Thymus (tissue), 11 donors: ENCODE measurements around the gene NEK2. TPM values are rescaled to one million over a fixed set of nuclear protein-coding genes. Genes with fewer than 3 reads are reported as not detected.
"Not testable (repeated sequence)": the region's sequence is repeated elsewhere in the genome, so short reads cannot be mapped to it uniquely, and the experiment has no call there.

ENCODE experiments used
- DNase-seq, 9 donors: peaks; one replicate each; pipeline ENCODE4 v3.0.0-alpha.2; 2013; ENCODE audit warnings: low spot score in 9 of 9, low read depth in 6 of 9, missing footprints in 1 of 9
- H3K27ac ChIP-seq, 2 donors: one replicate each; pipeline ENCODE4 v1.5.1; 2013; ENCODE audit warnings: control low read depth in 1 of 2, low read depth in 1 of 2, low read length in 1 of 2, mild to moderate bottlenecking in 1 of 2, moderate library complexity in 1 of 2
- H3K27me3 ChIP-seq, 2 donors: one replicate each; pipeline ENCODE4 v1.5.1; 2013; ENCODE audit warnings: low read length in 1 of 2; ENCODE audit not compliant: control insufficient read depth in 2 of 2, insufficient read depth in 1 of 2
- H3K36me3 ChIP-seq, 2 donors: one replicate each; pipeline ENCODE4 v1.5.1; 2013; ENCODE audit warnings: low read length in 1 of 2, mild to moderate bottlenecking in 1 of 2, moderate library complexity in 1 of 2; ENCODE audit not compliant: control insufficient read depth in 2 of 2, insufficient read depth in 2 of 2
- H3K4me1 ChIP-seq, 2 donors: one replicate each; pipeline ENCODE4 v1.5.1; 2013; ENCODE audit warnings: low read length in 2 of 2; ENCODE audit not compliant: control insufficient read depth in 2 of 2, insufficient read depth in 2 of 2
- H3K4me3 ChIP-seq, 2 donors: one replicate each; pipeline ENCODE4 v1.5.1; 2013; ENCODE audit warnings: low read length in 2 of 2, control low read depth in 1 of 2, mild to moderate bottlenecking in 1 of 2
- H3K9me3 ChIP-seq, 2 donors: one replicate each; pipeline ENCODE4 v1.5.1; 2013; ENCODE audit warnings: low read length in 1 of 2, mild to moderate bottlenecking in 1 of 2; ENCODE audit not compliant: control insufficient read depth in 2 of 2, insufficient read depth in 1 of 2
- WGBS: extraction: QIAGEN DNeasy Blood & Tissue Kit; methylation state at CpG from one replicate; pipeline ENCODE4 v1.1.7; 2013; 5-methylcytosine and 5-hydroxymethylcytosine counted together
- polyA plus RNA-seq: library from polyadenylated mRNA; stranded (reverse); fragments of 200-250 nt; gene quantifications from one replicate; pipeline ENCODE4 v1.2.3, GENCODE V29; 2013
- total RNA-seq: library from RNA; stranded (reverse); fragments of 120-200 nt; gene quantifications from one replicate; pipeline ENCODE4 v1.2.4, GENCODE V29; 2013
- donor health status: healthy.

The NEK2 gene
- total and polyA plus RNA-seq, 2 donors: 4.0 to 31.1 TPM

DNA sequence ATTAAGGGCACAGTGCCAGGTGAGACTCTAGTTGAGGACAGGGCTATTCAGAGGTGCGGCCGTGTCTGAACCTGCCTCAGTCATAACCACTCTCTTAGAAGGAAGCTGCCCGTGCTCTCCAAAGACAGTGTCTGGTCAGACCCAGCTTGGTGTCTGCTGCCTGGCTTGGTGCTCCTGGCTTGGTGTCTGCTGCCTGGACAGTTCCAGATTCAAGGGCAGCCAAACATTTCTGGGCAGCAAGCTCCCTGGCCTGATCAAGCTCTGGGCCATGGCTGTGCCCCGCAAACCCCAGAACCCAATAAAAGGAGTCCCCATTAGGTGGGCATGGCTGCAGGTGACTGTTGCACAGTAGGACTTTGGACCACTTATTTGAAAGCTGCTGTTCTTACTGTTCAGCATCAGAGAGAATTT, 27.7 kb downstream of the NEK2 start:
- WGBS: 94% methylated on average over 4 of the region's 4 CpGs
- Histone ChIP-seq H3K4me3 (no peak overlapping the region), H3K27me3 (no peaks in the 10 kb centered on the region), H3K27ac (peak overlapping the region in 1 of 2 donors; percentile 33), H3K4me1 (peaks cover 3 to 13% of the 10 kb centered on the region in 2 donors), H3K36me3 (no peaks in the 10 kb centered on the region), H3K9me3 (no peaks in the 10 kb centered on the region)
- DNase-seq: no peak

- H3K36me3 ChIP-seq: no peaks in the 10 kb centered on the region
- H3K4me3 ChIP-seq: no peak overlapping the region
- no peak for DNase-seq
- H3K27ac ChIP-seq: no peak overlapping the region
- H3K27me3 ChIP-seq: no peaks in the 10 kb centered on the region
- WGBS: 94% methylated on average over 1 of the region's 1 CpG
- H3K9me3 ChIP-seq: no peaks in the 10 kb centered on the region
- H3K4me1 ChIP-seq: peaks cover 3 to 15% of the 10 kb centered on the region in 2 donors
These were observed 28.9 kb downstream of the NEK2 start for GRCh38 chr1:211646566-211646965.

- peaks cover 3 to 15% of the 10 kb centered on the region in 2 donors for H3K4me1 ChIP-seq
These were observed 29.8 kb downstream of the NEK2 start for GRCh38 chr1:211645601-211646000.

DNA sequence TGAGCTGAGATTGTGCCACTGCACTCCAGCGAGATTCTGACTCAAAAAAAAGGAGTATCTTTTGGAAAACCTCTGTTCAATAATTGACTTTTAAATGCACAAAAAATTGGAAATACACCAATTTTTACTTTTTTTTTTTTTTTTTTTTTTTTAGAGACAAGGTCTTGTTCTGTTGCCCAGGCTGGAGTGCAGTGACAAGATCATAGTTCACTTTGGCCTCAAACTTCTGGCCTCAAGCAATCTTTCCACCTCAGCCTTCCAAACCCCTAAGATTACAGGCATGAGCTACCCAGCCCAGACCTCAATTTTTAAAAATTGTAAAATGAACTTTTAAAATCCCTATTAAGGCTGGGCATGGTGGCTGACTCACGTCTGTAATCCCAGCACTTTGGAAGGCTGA, 30.8 kb downstream of the NEK2 start:
- Histone ChIP-seq H3K4me3 (no peak overlapping the region), H3K27ac (no peak overlapping the region), H3K9me3 (no peaks in the 10 kb centered on the region), H3K36me3 (no peaks in the 10 kb centered on the region), H3K27me3 (no peaks in the 10 kb centered on the region), H3K4me1 (peaks cover 3 to 15% of the 10 kb centered on the region in 2 donors)
- 96% methylated on average over 2 of the region's 2 CpGs for WGBS
- DNase-seq: no peak

More at GRCh38 chr1:211645601-211646000, 29.8 kb downstream of the NEK2 start:
- not testable (repeated sequence) for DNase-seq, H3K27ac ChIP-seq, H3K36me3 ChIP-seq, H3K4me3 ChIP-seq, H3K9me3 ChIP-seq, H3K27me3 ChIP-seq
- WGBS: 98% methylated on average over 5 of the region's 5 CpGs

DNA sequence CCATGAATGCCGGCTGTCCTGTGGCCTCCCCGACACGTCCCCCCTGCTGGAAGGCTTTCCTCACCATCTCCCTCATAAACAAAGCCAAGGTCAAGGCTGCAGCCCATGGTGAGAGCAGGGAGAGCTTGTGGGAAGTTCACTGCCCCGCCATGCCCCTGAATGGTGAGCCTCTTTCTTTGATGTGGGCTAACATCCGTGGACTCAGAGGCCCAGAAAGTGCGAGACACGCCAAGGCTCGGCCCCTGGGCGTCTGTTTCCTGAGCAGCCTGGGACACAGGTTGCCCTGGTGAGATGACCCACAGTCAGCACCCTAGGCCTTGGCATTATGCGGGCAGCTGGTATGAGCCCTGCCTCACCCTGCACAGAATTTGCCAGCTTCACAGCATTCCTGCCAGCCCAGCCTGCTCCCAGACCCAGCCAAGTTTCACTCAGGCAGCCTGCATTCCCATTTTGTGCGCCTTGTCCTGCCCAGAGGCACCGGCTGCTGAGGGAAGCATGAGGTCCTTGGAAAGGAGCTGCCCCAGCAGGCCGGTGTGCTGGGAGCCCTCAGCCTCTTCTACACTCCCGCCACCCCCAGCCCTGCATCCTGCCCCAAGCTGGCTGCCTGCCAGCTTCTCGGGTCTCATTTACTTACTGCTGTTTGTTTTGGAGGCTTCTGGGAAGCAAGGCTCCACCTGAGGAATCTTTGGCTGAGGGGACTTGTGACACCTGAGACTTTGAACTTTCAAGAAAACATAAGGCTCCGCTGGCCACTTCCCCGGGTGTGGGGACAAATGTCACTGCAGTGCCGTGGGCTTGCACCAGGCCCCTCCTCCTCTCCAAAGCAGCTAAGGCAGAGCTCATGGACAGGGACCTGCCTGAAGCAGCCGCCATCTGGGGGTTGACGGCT, 31.9 kb downstream of the NEK2 start:
- Histone ChIP-seq H3K9me3 (no peaks in the 10 kb centered on the region), H3K36me3 (no peaks in the 10 kb centered on the region), H3K27me3 (no peaks in the 10 kb centered on the region), H3K4me1 (peaks cover 3 to 15% of the 10 kb centered on the region in 2 donors), H3K4me3 (no peak overlapping the region), H3K27ac (peak overlapping the region in 1 of 2 donors; percentile 36)
- DNase-seq: peak in 6 of 9 donors; percentile 10 to 58 (median 26)
- 37% methylated on average over 20 of the region's 20 CpGs for WGBS

- H3K27me3 ChIP-seq: no peaks in the 10 kb centered on the region
- no peak for DNase-seq
- no peaks in the 10 kb centered on the region for H3K9me3 ChIP-seq
- no peaks in the 10 kb centered on the region for H3K36me3 ChIP-seq
- peak overlapping the region in 1 of 2 donors; percentile 24 for H3K27ac ChIP-seq
- WGBS: 97% methylated on average over 4 of the region's 4 CpGs
- H3K4me3 ChIP-seq: no peak overlapping the region
- peaks cover 3 to 15% of the 10 kb centered on the region in 2 donors for H3K4me1 ChIP-seq
These were observed 32.6 kb downstream of the NEK2 start for GRCh38 chr1:211642870-211643269.

DNA sequence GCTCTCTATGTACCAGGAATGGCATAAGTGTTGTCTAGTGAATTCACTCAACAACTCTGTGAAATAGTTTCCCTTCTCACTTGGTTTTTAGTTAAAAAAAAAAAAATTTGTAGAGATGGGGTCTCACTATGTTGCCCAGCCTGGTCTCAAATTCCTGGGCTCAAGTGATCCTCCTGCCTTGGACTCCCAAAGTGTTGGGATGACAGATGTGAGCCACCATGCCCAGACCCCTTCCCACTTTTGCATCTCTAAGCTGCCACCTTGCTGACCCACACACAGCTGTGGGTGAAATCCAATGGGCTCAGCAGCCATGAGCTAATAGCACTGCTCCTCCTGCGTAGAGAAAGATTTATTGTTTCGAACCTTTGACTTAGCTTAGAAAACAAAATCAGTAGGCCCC, 33.5 kb downstream of the NEK2 start:
- Histone ChIP-seq H3K27ac (no peak overlapping the region), H3K4me3 (no peak overlapping the region), H3K4me1 (peaks cover 3 to 15% of the 10 kb centered on the region in 2 donors), H3K27me3 (no peaks in the 10 kb centered on the region), H3K9me3 (no peaks in the 10 kb centered on the region), H3K36me3 (no peaks in the 10 kb centered on the region)
- no peak for DNase-seq
- WGBS: 98% methylated on average over 2 of the region's 2 CpGs

DNA sequence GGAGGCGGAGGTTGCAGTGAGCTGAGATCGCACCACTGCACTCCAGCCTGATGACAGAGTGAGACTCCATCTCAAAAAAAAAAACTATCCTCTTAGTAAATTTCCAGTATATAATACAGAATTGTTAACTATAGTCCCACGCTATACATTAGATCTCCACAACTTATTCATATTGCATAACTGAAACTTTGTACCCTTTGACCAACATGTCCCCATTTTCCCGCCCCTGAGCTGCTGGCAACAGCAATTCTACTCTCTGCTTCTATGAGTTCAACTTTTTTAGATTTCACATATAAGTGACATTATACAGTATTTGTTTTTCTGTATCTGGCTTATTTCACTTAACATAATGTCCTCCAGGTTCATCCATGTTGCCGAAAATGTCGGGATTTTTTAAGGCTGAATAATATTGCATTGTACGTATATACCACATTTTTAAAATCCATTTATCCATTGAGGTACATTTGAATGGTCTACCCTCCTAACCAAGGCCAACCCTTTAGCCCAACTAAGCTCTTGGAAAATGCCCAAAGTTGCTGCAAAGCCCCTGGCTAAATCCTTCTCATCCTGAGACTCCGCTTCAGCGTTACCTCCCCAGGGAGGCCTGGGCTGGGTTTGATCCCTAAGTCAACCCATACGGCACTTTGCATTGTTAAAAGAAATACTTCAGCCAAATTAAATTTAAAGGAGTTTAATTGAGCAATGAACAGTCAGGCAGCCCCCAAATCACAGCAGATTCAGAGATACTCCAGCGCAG, 34.2 kb downstream of the NEK2 start:
- Histone ChIP-seq H3K4me1 (peaks cover 3 to 15% of the 10 kb centered on the region in 2 donors), H3K27me3 (no peaks in the 10 kb centered on the region), H3K36me3 (no peaks in the 10 kb centered on the region), H3K9me3 (no peaks in the 10 kb centered on the region), H3K4me3 (no peak overlapping the region), H3K27ac (no peak overlapping the region)
- WGBS: 98% methylated on average over 11 of the region's 11 CpGs
- no peak for DNase-seq

- no peak overlapping the region for H3K4me3 ChIP-seq
- DNase-seq: no peak
- H3K27me3 ChIP-seq: no peaks in the 10 kb centered on the region
- H3K4me1 ChIP-seq: peaks cover 3 to 15% of the 10 kb centered on the region in 2 donors
- no peak overlapping the region for H3K27ac ChIP-seq
- no peaks in the 10 kb centered on the region for H3K9me3 ChIP-seq
- 91% methylated on average over 1 of the region's 1 CpG for WGBS
- H3K36me3 ChIP-seq: no peaks in the 10 kb centered on the region
These were observed 35.2 kb downstream of the NEK2 start for GRCh38 chr1:211640301-211640630.
